Activated CD8-positive, alpha-beta memory T cell treated with anti-CD3 and anti-CD28 coated beads, Interleukin-2, amount 50 U/mL, for 24 hours (primary cell): ENCODE results near the gene ARHGEF4.

ENCODE experiments used
- DNase-seq: peaks from one replicate; pipeline ENCODE4 v3.0.0-alpha.2; 2020; ENCODE audit errors: extremely low read depth

The ARHGEF4 gene, protein sequence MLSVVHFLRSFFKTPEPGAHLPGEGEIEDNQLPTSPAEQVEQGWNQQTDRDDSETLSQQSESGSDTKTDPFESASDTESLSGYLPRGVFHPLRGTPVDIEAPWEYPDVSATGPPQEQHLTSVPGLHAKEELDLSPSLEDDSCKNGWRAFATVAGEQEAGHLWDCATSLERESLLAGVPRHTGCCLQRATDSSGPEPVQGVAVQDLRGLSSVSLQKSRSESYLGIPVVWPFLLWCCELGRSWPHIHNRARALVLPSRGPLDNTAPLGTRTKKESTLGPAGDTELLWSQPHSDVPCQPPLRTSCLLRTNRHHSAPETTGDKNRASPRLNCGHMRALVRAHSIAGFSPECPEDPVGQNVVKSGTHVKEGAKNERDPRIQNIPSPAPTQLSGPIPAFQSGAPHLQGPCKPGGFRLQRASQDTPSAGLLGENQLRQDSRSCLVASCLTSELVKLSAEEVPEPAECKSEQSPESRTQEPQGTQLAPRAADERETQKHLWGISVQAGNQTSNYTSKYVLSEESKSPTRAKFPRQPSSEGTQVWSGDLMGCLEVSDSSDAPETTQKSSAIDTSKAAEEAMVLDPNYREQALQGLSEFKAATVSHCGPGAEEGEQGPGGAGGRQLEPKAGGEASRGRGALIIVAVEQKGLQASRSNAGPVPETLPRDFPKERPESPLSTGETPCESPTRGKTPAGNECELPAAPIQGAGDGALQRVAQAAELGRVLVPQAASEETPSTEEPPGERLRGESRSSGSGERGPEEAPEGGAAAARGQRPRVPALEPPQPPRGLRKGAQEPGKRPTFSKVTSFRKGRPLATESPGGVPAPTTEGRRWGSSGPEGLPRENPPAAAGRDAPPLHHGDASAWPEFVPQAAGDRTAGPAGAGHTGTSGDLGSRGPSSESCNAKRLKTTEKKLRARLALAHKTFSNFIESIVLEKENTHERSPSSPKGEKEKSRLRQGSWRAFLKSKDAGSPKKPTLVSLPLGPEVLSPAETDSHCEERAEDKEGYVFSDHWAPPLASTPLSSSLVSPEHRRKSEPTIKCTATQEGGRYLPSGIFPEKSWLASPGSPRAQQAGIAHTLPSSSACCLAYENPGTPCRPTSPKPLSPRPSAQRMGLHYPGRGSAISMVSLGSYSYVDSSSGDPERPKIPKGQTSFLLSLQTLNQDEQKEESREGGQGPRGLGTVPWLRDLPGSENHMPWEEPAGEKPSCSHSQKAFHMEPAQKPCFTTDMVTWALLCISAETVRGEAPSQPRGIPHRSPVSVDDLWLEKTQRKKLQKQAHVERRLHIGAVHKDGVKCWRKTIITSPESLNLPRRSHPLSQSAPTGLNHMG (N-terminal part only)

GRCh38 chr2:130836501-130837174 is at the start of gene ARHGEF4:
ARHGEF4 (plus strand) TSS chr2:130836914; CDS start chr2:130836954, 40 bp downstream.
- no peak for DNase-seq

DNA sequence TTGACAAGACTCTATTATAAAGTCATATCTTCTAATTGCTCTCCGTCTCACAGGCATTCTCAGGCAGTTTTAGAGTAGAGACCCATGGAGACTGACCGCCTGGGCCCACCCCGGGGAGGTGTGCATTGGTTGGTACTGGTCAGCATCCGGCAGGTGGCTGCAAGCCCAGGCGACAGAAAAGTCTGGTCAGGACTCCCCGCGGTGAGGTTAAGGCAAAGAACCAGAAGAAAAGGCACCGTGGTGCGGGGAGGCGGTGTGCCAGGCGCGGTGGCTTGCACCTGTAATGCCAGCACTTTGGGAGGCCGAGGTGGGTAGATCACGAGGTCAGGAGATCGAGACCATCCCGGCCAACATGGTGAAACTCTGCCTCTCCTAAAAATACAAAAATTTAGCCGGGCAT is 48.9 kb upstream of the ARHGEF4 start:
- DNase-seq: no peak

GRCh38 chr2:130790312-130790711 is 46.4 kb upstream of the ARHGEF4 start:
- no peak for DNase-seq

DNA sequence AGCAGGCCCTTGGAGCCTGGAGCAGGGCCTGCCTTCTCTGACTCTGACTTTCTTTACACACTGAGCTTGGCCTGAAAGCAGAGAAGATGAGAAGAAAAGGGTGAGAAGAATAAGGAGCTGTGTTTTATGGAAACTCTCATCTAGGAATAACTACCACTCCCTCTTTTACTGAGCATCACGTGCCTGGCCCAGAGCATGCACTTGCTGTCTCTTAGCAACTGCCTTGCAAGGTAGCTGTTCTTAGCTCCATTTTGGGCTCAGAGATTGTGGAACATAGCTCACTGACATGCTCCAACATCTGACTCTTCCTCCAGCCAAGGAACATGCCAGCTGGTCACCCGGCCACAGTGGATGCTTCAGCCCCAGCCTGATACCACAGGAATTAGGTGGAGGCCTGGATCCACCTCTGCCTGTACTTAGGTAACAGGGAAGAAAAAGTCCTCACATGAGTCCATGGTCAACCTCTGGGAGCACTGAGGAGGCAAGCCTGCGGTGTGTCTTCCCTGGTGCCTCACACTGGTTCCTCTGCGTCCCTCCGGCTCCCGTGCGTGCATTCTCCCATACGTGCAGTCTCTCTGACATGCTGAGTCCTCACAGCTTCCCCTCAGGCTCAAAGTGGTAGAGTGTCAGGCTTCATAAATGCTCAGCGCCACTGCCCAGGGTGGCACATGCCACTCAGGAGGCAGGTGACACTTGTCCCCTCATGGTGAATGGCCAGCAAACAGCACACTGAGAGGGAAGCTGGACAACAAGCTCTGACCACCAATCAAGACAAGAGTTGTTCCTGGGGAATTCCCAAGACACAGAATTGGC is 45.7 kb upstream of the ARHGEF4 start:
- no peak for DNase-seq

DNA sequence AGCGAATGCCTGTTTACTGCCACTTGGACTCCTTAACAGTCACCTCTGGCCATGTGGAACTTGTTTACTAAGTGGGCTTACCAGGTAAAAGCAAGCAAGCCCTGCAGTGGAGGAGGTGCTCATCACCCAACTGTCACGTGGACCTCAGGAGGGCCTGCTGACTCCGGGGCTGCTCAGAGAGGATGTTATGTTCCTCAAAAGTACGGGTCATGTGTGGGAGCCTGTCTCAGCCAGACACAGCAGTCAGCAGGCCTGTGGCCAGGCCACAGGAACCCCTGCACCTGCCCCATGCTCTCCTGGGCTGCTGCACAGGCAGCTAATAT is 45.1 kb upstream of the ARHGEF4 start:
- no peak for DNase-seq

DNA sequence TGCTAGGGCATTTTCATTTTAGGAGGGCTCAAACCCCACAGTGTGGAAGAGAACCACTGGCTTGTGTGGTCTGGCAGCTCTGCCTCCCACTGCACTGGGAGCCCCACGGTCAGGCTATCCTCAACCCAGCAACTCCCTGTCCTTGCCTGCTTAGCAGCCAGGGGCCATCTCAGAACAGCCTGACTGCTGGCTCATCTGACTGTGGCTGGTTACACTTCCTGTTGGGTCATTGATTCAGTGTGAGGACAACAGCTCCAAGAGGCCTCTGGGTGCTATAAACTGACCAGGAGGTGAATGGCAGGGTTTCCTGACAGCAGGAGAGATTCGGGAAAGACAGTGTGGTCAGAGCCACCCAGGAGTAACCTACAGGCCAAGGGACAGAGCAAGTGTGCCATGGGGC is 41.3 kb upstream of the ARHGEF4 start:
- DNase-seq: no peak

DNA sequence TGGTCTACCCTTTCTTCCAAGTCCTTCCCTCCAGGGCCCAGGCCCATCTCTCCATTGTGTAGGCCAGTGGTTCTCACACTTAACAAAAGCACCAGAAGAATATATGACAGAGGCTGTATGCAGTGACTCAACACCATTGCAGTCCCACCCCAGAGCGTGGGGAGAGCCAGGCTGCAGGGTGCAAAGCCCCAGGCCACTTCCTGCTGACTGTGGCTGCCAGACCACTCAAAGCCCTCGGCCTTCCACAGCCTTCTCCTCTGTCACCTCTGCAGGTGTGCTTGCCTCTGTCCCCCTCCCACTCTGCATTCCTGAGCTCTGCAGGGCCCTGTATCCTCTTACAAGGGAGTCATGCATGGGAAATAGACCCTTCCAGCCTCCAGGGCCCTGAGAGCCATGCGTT is 40.4 kb upstream of the ARHGEF4 start:
- DNase-seq: no peak

DNA sequence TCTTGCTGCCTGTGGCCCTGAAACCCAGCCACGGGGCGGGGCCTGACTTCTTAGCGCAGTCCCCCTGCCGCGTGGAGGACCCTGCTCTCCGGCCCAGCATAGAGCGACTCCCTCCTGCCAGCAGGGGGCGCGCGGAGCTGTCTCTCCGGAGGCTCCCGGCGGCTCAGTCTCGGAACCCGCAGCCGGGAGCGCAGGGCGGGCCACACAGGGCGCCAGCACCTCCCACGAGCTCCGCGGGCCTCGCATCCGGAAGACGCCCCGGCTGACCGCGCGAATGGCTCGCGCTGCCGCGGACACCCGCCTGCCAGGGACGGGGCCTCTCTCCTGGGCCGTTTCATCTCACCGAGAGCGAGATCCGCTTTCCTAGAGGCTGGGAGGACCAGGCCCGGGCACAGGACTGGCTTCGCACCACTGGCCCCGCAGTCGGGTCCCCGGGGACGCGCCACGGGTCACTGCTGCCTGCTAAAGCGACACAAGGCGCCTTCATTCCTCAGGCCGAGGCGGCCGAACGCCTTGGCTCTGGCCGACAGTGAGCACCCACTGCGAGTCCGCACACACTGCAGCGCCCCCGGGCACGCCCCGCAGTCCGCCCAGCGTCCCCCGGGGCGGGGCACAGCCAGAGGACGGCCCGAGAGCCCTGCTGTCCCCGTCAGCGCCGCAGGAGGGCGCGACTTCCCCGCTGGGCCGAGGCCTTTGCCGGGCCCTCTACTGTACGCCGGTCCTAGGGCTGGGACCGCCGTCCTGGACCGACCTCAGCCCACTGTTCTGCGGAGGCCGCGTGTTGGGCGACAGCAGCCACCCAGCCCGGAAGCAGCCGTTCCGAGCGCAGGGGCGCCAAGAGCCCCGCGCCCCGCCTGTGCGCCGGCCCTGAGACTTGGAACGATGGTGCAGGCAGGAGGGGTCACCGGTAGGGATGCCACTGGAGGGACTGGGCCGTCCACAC is 39.0 kb upstream of the ARHGEF4 start:
- peak; percentile 79 for DNase-seq

DNA sequence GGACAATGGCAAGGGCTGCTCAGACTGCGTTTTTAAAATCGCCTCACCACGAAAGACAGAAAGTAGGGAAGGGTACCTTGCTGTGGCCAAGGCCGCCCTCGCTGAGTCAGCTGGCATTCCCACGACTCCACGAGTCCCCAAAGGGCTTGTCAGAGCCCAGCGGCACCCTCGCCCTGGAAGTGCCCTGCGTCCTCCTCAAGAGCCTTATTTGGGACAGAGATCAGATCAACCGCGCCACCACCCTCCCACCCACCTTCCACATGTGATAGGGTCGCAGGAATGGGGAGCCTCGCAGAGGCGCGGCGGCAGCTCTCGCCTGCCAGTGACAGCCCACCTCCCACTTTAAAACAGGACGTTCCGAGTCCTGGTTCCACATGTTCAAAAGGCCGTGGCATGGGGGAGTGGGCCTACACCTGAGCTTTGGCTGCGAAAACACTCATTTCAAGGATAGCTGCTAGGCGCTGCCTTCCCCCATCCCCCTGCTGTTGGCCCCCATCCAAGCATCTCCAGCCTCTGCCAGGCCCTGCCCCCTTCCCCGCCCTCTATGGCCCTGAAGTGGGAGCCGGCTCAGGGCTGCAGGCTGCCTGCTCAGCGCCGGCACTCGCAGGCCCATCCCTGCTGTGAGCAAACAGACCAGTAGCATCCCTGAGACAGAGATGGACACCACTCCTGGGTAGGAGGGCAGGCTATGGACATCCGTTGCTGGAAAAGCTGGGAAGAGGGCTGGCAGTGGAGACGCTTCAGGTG is 38.1 kb upstream of the ARHGEF4 start:
- DNase-seq: no peak

- no peak for DNase-seq
Measured at GRCh38 chr2:130799295-130799694, 37.4 kb upstream of the ARHGEF4 start.

DNA sequence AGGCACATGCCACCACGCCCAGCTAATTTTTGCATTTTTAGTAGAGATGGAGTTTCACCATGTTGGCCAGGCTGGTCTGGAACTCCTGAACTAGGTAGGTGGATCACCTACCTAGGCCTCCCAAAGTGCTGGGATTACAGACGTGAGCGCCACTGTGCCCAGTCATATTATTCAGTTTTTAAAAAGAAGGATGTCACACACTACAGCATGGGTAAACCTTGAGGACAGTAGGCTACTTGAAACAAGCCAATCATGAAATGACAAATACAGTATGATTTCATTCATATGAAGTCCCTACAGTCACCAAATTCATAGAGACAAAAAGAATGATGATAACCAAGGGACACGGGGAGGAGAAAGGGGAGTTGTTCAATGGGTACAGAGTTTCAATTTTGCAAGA is 31.1 kb upstream of the ARHGEF4 start:
- DNase-seq: no peak

DNA sequence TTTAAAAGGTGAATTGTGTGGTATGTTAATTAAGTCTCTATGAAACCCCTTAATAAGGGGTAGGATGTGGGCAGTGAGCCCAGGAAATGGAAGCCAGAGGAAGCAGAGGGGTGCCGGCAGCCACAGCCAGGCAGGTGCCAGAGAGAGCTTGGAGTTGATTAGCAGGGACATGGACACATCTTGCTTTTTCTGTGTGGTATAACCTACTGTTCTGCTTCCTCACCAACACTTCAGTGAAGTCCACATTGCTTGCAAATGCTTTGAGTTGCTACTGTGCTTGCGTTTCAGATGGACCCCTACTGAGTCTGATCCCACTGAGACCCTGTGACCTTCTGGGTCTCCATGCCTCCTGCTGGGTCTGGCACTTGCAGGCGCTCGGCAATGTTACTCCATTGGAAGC is 30.3 kb upstream of the ARHGEF4 start:
- DNase-seq: no peak

- DNase-seq: no peak
Measured at GRCh38 chr2:130807659-130808385, 28.9 kb upstream of the ARHGEF4 start.

- no peak for DNase-seq
Measured at GRCh38 chr2:130808482-130809268, 28.0 kb upstream of the ARHGEF4 start.

DNA sequence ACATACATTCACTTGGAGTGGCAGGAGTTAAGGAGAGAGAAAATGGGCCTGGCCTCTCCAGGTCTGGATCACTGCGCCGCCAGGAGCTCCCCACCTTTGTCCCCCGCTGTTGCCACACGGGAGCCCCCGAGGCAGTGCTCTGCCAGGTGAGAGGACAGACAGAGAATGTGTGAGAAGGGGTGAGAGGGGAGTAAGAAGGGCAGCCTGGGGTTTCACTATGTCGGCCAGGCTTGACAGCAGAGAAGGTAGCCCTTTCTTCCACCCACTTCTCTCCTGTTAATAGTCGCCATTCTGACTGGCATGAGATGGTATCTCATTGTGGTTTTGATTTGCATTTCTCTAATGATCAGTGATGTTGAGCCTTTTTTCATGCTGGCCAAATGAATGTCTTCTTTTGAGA is 26.2 kb upstream of the ARHGEF4 start:
- DNase-seq: no peak

GRCh38 chr2:130813722-130814121 is 23.0 kb upstream of the ARHGEF4 start:
- no peak for DNase-seq

GRCh38 chr2:130814931-130815680 is 21.6 kb upstream of the ARHGEF4 start:
- no peak for DNase-seq
